Measurements from ENCODE around the gene CNEP1R1. TPM values are rescaled to one million over a fixed set of nuclear protein-coding genes. Genes with fewer than 3 reads are reported as not detected.
A peak's percentile ranks its signal among the peaks of the same experiment; 100 is the strongest.

The CNEP1R1 gene
- total RNA-seq, 4 donors from 2014 or later, result 12.4 to 25.6 (median 15.1) TPM

DNA sequence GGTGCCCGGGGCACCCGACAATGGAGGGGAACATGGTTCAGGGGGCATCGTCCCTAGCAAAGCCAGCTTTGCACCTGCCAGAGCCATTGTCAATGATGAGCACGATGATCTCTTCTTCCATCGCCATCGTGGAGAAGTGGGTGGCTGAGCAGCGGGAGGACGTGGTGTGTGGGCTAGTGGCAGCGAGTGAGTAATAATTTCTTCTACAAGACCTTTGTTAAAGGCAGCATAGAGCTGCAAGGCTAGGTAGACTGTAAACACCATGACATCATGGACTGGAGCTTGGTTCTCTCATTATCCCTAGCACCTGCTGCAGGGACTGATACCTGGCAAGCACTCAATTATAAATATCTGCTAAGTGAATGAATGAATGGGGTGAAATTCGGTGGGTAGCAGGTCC lies 34.1 kb downstream of the CNEP1R1 start:
- H3K9me3 ChIP-seq, result peaks cover 0 to 7% (median 0%) of the 10 kb centered on the region in 4 donors
- no peaks in the 10 kb centered on the region for H3K36me3 ChIP-seq
- H3K27me3 ChIP-seq, result no peaks in the 10 kb centered on the region
- no peak overlapping the region for H3K27ac ChIP-seq
- no peaks in the 10 kb centered on the region for H3K4me1 ChIP-seq
- no peak for TF ChIP-seq POLR2A (IDR thresholded peaks at IDR 0.05)
- no peak for TF ChIP-seq CTCF (IDR thresholded peaks at IDR 0.05)
- DNase-seq, result no peak
- H3K4me3 ChIP-seq, result no peak overlapping the region

DNA sequence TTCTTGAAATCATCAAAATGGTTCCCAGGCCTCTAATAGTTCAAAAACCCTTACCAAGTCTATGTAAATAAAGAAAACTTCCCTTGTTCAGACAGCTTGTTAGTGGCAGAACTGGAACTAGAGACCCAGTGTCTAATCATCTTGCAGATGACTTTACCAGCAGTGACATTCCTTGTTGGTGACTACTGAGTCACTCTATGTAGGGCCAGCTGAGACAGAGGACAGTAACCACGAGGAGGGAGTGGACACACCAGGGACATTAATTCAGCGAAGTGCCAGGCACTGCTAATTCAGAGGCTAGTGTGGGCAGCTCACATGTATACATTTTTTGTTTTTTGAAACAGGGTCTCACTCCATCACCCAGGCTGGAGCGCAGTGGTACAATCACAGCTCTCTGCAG lies 34.6 kb downstream of the CNEP1R1 start:
- TF ChIP-seq CTCF (IDR thresholded peaks at IDR 0.05), result no peak
- TF ChIP-seq POLR2A (IDR thresholded peaks at IDR 0.05), result no peak
- DNase-seq, result no peak
- H3K27me3 ChIP-seq, result no peaks in the 10 kb centered on the region
- peaks cover 0 to 7% (median 0%) of the 10 kb centered on the region in 4 donors for H3K9me3 ChIP-seq
- H3K27ac ChIP-seq, result no peak overlapping the region
- H3K4me1 ChIP-seq, result no peaks in the 10 kb centered on the region
- no peaks in the 10 kb centered on the region for H3K36me3 ChIP-seq
- H3K4me3 ChIP-seq, result no peak overlapping the region

- no peaks in the 10 kb centered on the region for H3K4me1 ChIP-seq
- no peak overlapping the region for H3K27ac ChIP-seq
- no peaks in the 10 kb centered on the region for H3K27me3 ChIP-seq
- peaks cover 0 to 4% (median 0%) of the 10 kb centered on the region in 4 donors for H3K9me3 ChIP-seq
- DNase-seq, result no peak
- H3K36me3 ChIP-seq, result no peaks in the 10 kb centered on the region
- no peak overlapping the region for H3K4me3 ChIP-seq
- TF ChIP-seq CTCF (IDR thresholded peaks at IDR 0.05), result no peak
Observed at GRCh38 chr16:50061326-50061725, 36.3 kb downstream of the CNEP1R1 start.

- Histone ChIP-seq H3K9me3 (no peaks in the 10 kb centered on the region), H3K36me3 (peaks cover 0 to 12% (median 0%) of the 10 kb centered on the region in 3 donors), H3K4me1 (peaks cover 0 to 18% (median 4%) of the 10 kb centered on the region in 4 donors), H3K27me3 (no peaks in the 10 kb centered on the region), H3K27ac (peak overlapping the region in 3 of 4 donors; percentile 88 to 98 (median 94)), H3K4me3 (peak overlapping the region in 3 of 4 donors; percentile 64 to 98 (median 92))
- TF ChIP-seq POLR2A (IDR thresholded peaks at IDR 0.05) (no peak), CTCF (IDR thresholded peaks at IDR 0.05) (no peak)
- DNase-seq, result no peak
Observed at GRCh38 chr16:50065241-50065623, 40.2 kb downstream of the CNEP1R1 start.

GRCh38 chr16:50065624-50066481 lies 40.8 kb downstream of the CNEP1R1 start, which contains the start of gene HEATR3:
Gene HEATR3, plus strand, starts transcription at chr16:50065970. Its CDS starts 162 bp downstream, at chr16:50066132.
- H3K4me3 ChIP-seq, result peak within 1 kb of the TSS; percentile 64 to 98 (median 95)
- peak within 1 kb of the TSS; percentile 88 to 99 (median 96) for H3K27ac ChIP-seq
- peak; percentile 88 to 97 (median 96) for DNase-seq
- H3K9me3 ChIP-seq, result no peaks in the 10 kb centered on the region
- peaks cover 0 to 17% (median 0%) of the 10 kb centered on the region in 3 donors for H3K36me3 ChIP-seq
- H3K4me1 ChIP-seq, result peaks cover 0 to 18% (median 4%) of the 10 kb centered on the region in 4 donors
- no peaks in the 10 kb centered on the region for H3K27me3 ChIP-seq
- TF ChIP-seq POLR2A (IDR thresholded peaks at IDR 0.05) (peak; percentile 22 to 33), CTCF (IDR thresholded peaks at IDR 0.05) (peak in 1 of 6 experiments; percentile 28)
